GM21528 (cell line): ENCODE data around the gene CFAP97D1.
"Not testable (repeated sequence)": the region's sequence is repeated elsewhere in the genome, so short reads cannot be mapped to it uniquely, and the experiment has no call there.

Source experiments
- ATAC-seq: cut with Tn5 transposase; IDR thresholded peaks from one replicate; pipeline ENCODE4 v1.9.1; 2021; ENCODE audit warnings: mild to moderate bottlenecking, moderate library complexity; ENCODE audit not compliant: unreplicated experiment, low FRiP score

Gene CFAP97D1

GRCh38 chr17:43791589-43791988 is 11.4 kb downstream of the CFAP97D1 start:
- no peak for ATAC-seq

GRCh38 chr17:43792668-43793067 is 12.4 kb downstream of the CFAP97D1 start:
- ATAC-seq: not testable (repeated sequence)

- not testable (repeated sequence) for ATAC-seq
These were observed 17.8 kb downstream of the CFAP97D1 start for GRCh38 chr17:43798024-43798423.

GRCh38 chr17:43799047-43799446 is 18.8 kb downstream of the CFAP97D1 start:
- no peak for ATAC-seq

- no peak for ATAC-seq
These were observed 20.5 kb downstream of the CFAP97D1 start for GRCh38 chr17:43800736-43801135.

GRCh38 chr17:43801844-43802243 is 21.6 kb downstream of the CFAP97D1 start:
- no peak for ATAC-seq

GRCh38 chr17:43803758-43804157 is 23.5 kb downstream of the CFAP97D1 start:
- no peak for ATAC-seq

- no peak for ATAC-seq
These were observed 24.9 kb downstream of the CFAP97D1 start for GRCh38 chr17:43805117-43805516.

GRCh38 chr17:43808076-43808475 is 27.8 kb downstream of the CFAP97D1 start:
- no peak for ATAC-seq

- no peak for ATAC-seq
These were observed 28.9 kb downstream of the CFAP97D1 start for GRCh38 chr17:43809121-43809520.

GRCh38 chr17:43810226-43810715 is 30.0 kb downstream of the CFAP97D1 start:
- no peak for ATAC-seq

GRCh38 chr17:43810823-43811222 is 30.6 kb downstream of the CFAP97D1 start:
- no peak for ATAC-seq

- no peak for ATAC-seq
These were observed 32.4 kb downstream of the CFAP97D1 start for GRCh38 chr17:43812396-43813265.

GRCh38 chr17:43813386-43813785 is 33.2 kb downstream of the CFAP97D1 start:
- ATAC-seq: no peak

GRCh38 chr17:43814026-43814425 is 33.8 kb downstream of the CFAP97D1 start:
- ATAC-seq: no peak

GRCh38 chr17:43814714-43815113 is 34.5 kb downstream of the CFAP97D1 start:
- ATAC-seq: no peak

- ATAC-seq: no peak
These were observed 36.4 kb downstream of the CFAP97D1 start for GRCh38 chr17:43816336-43817320.

- no peak for ATAC-seq
These were observed 37.6 kb downstream of the CFAP97D1 start for GRCh38 chr17:43817826-43818225.

- ATAC-seq: no peak
These were observed 38.7 kb downstream of the CFAP97D1 start for GRCh38 chr17:43818966-43819365.

GRCh38 chr17:43820759-43821158 is 40.5 kb downstream of the CFAP97D1 start:
- no peak for ATAC-seq
